GM06990 (cell line): ENCODE results near the gene PTPRE.

Source experiments
- DNase-seq: peaks from one replicate; pipeline ENCODE4 v3.0.0-alpha.2; 2011; ENCODE audit not compliant: insufficient read length; ENCODE audit errors: extremely low read depth
- H3K27me3 ChIP-seq: replicated peaks from 2 replicates; pipeline ENCODE4 v1.6.0; 2011; ENCODE audit warnings: low read length; ENCODE audit not compliant: control insufficient read depth, insufficient read depth
- H3K36me3 ChIP-seq: 2 replicates; pipeline ENCODE4 v1.5.1; 2011; ENCODE audit warnings: low read length; ENCODE audit not compliant: control insufficient read depth, insufficient read depth
- H3K4me3 ChIP-seq: replicated peaks from 2 replicates; pipeline ENCODE4 v1.5.1; 2011; ENCODE audit warnings: low read depth, mild to moderate bottlenecking, control low read depth, low read length
- TF ChIP-seq, protein P1 (sequence below): IDR thresholded peaks from 2 replicates; pipeline ENCODE4 v1.5.1; 2011; ENCODE audit warnings: low read length, control low read depth, mild to moderate bottlenecking, inconsistent platforms; ENCODE audit not compliant: insufficient read depth, poor library complexity, severe bottlenecking

The PTPRE gene

GRCh38 chr10:127923646-127924045 lies 16.7 kb downstream of the PTPRE start:
- Histone ChIP-seq H3K4me3 (no peak overlapping the region), H3K27me3 (no peaks in the 10 kb centered on the region), H3K36me3 (no peaks in the 10 kb centered on the region)
- no peak for DNase-seq
- TF ChIP-seq, protein P1, sequence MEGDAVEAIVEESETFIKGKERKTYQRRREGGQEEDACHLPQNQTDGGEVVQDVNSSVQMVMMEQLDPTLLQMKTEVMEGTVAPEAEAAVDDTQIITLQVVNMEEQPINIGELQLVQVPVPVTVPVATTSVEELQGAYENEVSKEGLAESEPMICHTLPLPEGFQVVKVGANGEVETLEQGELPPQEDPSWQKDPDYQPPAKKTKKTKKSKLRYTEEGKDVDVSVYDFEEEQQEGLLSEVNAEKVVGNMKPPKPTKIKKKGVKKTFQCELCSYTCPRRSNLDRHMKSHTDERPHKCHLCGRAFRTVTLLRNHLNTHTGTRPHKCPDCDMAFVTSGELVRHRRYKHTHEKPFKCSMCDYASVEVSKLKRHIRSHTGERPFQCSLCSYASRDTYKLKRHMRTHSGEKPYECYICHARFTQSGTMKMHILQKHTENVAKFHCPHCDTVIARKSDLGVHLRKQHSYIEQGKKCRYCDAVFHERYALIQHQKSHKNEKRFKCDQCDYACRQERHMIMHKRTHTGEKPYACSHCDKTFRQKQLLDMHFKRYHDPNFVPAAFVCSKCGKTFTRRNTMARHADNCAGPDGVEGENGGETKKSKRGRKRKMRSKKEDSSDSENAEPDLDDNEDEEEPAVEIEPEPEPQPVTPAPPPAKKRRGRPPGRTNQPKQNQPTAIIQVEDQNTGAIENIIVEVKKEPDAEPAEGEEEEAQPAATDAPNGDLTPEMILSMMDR = no peak

DNA sequence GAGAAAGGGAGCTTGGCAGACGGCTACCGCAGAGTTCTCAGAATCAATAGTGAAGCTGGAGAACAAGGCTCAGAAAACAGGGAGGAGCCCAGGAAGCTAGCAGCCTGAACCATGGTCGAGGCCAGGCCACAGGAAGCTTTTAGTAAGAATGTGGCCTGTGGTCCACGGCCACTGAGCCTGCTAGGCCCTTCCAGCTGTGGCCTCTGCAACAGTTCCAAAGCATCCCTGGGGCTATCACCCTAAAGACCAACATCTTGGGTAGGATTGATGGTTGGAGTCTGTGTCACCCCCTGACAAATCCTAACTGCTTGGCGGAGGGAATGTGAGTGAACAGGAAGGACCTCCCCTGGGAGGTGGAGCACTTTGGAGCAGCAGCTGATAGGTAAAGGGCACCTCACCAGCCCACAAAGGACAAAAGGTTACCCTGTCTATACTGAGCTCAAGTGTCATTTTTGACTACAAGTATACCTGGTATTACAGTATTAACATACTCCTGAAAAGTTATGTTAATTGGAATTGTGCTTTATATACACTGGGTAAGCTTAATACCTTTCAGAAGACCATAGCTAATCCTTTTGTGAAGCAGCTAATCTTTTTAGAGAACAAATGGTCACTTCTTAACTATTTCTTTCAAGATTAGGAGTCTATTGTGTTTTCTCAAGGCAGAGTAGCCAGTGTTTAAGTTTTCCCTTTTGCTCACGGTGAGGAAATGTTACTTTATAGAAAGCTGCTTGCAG lies 18.7 kb downstream of the PTPRE start:
- H3K36me3 ChIP-seq = no peaks in the 10 kb centered on the region
- TF ChIP-seq, protein P1 = no peak
- no peaks in the 10 kb centered on the region for H3K27me3 ChIP-seq
- no peak overlapping the region for H3K4me3 ChIP-seq
- DNase-seq = no peak

DNA sequence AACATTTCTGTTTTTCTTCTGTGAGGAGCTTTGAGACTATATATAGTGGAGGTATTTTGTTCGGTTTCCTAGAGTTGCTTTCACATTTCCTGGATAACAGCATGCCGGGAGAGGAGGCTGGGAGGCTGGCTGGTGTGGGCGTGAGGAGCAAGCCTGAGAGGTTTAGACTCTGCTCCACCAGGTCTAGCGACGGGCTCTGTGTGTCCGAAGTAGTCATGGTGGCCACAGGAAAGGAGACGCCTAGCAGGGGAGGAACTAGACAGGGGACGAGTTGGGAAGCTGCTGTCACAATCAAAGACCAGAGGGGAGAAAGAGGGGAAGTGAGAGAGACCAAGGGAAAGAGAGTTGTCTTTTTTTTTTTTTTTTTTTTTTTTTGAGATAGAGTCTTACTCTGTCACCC lies 19.6 kb downstream of the PTPRE start:
- Histone ChIP-seq H3K27me3 (no peaks in the 10 kb centered on the region), H3K36me3 (no peaks in the 10 kb centered on the region), H3K4me3 (no peak overlapping the region)
- no peak for DNase-seq
- TF ChIP-seq, protein P1 = no peak

- Histone ChIP-seq H3K36me3 (no peaks in the 10 kb centered on the region), H3K4me3 (no peak overlapping the region), H3K27me3 (no peaks in the 10 kb centered on the region)
- TF ChIP-seq, protein P1 = no peak
- no peak for DNase-seq
These were observed 21.3 kb downstream of the PTPRE start for GRCh38 chr10:127928021-127928806.

- TF ChIP-seq, protein P1 = no peak
- H3K36me3 ChIP-seq = no peaks in the 10 kb centered on the region
- H3K27me3 ChIP-seq = no peaks in the 10 kb centered on the region; the same call in 1 of the 2 replicates
- no peak overlapping the region for H3K4me3 ChIP-seq
- no peak for DNase-seq
These were observed 25.8 kb downstream of the PTPRE start for GRCh38 chr10:127932521-127933270.
